GM18520 (cell line): ENCODE data around the gene WHRN.
A peak's percentile ranks its signal among the peaks of the same experiment; 100 is the strongest.

ENCODE experiments used
- ATAC-seq: cut with Tn5 transposase; IDR thresholded peaks from one replicate; pipeline ENCODE4 v1.9.1; 2021; ENCODE audit not compliant: unreplicated experiment

WHRN gene

DNA sequence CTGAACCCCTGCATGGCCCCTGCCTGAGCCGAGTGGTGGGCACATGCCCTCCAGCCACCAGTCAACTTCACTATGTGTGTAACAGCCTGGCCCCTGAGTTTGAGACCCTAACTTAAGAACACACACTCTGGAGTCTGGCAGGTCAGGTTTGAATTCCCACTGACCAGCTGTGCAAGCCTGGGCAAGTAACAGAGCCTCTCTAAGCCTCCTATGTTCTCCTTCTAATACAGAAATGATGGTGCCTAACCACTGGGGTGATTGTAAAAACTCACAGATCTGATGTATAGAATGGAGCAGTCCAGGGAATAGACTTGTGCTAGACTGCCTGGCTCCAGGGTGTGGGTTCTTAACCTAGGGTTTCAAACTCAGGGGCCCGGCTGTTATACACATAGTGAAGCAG lies 100.7 kb downstream of the WHRN start:
- no peak for ATAC-seq

DNA sequence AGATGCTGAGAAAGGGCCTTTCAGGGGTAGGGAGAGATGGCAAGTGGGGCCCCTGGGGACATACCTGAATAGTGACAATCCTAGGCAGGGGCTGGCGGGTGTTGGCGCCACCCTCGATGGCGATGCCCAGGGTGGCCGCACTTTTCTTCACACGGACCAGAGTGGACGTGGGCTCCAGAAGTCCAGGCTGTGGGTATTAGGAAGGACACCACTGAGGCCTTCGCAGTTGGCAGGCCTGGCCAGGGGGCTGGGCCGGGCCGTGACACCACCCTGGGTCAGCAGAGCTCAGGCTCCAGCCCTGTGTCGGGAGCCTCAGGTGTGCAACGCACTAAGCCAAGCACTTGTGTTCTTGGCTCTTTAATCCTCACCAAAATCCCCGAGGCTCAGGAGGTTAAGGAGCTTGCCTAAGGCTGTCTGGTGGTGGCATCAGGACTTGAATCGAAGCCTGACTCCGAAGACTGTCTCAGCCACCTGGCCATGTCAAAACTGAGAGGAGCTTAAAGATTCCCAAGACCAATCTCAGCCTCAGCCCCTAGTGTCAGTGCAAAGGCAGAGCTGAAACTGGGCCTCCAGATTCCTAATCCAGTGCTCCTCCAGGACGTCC lies 102.0 kb downstream of the WHRN start:
- ATAC-seq, result no peak

DNA sequence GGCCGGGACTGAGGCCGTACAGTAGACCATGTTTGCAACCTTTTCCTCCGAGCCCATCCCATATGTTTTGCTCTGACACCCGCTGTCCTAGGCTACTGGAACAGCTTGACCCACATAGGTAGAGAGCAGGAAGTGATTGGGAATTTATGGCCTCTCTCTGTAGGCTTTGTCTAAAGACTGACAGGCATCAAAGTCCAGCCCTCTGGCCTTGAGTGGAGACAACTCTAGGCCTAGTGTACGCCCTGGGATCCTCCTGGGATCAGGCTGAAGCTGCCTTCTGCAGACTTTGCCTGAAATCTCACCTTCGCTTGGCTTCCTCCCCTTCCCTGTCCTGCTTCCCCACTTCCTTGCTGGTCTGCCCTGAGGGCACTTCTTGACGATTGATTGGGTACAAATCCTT lies 103.9 kb downstream of the WHRN start:
- ATAC-seq, result no peak

DNA sequence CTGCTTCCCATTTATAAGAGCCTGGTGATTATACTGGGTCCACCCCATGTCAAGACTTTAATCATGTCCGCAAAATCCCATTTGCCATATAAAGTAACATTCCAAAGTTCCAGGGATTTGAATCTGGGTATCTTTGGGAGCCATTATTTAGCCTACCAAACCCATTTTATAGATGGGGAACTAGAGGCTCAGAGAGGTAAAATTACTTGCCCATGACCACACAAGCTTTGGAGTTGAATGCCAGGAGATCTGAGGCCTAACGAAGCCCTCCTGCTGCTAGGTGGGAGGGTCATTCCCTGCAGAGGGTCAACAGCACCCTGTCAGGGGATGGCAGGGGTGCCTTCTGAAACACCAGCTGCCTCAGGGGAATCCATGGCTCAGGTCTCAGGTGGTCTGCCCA lies 104.5 kb downstream of the WHRN start:
- no peak for ATAC-seq

DNA sequence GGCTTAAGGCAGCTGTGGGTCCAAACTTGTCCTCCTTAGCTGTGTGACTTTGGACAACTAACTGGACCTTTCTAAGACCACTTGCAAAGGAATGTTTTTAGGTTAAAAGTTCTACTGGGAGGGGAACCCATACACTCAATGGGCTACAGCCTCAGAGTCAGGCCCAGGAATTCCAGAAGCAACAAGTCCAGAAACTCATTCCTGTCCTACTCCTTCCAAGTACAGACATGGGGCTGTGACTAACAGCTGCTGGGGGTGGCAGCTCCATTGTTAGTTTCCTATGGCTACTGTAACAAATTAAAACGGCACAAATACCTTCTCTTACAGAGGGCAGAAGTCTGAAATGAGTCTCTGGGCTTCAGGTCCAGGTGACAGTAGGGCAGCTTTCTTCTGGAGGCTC lies 105.1 kb downstream of the WHRN start:
- ATAC-seq, result no peak

DNA sequence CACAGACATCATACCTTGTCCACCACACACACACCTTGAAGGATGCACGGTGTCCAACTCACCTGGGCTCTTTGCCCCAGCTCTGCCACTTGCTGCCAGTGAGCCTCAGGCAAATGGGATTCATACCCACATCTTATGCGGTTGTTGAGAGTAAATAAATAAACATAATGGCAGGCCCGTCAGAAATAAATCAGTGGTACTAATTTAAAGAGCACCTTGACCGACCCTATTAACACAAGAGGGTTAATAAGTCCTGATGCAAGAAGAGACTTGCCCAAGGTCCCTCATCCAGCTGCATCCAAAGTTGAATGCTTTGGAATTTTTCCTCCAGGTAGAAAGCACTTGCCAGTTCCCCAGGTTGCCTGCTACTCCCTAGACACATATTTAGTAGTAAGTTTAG lies 105.9 kb downstream of the WHRN start:
- ATAC-seq, result no peak

DNA sequence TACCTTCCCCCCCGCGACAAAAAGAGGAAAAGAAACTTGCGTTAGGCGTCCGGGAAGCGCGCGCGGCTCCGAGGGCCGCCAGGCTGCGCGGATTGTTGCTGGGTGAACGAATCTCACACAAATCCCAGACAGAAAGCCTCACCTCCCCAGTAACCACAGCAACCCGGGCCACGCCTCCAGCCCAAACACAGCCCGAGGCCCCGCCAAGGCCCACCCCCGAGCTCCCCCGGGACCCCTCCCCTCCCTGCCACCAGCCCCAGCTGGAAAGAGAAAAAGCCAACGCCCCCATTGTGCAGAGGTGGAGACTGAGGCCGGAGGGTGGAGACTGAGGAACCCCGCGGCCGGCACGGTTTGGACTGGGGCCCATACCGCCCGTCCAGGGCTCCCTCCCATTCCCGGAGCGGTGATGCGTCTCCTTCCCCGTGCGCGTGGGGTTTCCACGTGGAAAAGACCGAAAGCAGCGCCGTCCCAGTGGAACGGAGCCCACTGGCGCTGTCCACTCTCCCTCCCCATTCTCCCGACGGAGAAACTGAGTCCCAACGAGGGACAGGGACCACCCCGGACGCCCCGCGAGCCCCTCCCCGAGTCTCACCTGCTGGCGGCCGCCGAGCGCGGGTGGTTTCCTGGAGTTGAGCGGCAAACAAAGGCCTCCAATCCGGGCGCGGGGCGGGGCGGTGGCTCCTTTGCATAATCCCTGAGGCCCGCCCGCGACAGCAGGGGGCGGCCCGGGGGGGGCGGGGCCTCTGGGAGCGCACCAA lies 107.2 kb downstream of the WHRN start:
- peak; percentile 66 for ATAC-seq

DNA sequence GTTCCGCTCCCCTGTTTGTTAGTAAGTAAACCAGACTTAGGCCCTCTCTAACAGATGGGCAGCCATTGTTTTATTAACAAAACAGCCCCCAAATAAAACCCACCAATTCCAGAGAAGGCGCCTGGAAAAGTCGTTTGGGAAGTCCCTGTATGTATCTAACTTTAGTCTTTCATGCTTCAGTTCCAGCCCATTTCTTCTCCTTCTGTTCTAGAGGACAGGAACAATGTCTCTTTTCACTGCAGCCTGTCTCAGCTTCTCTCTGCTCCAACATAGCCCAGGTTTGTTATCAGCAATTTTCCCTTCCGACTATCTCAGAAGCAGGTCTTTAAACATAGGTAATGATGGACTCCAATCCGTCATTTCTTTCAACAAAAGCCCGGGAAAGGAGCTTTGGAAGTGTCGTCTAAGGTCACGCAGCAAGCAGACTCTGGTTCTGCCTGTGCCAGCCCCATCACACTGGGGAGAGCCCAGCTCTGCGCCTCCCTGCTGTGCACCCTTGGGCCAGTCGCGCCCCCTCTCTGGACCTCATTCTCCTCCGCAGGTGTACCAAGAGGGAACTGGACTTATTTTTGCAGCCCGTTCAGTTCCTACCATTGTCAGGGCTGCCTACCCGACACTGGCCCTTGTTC lies 107.9 kb downstream of the WHRN start:
- ATAC-seq, result no peak

DNA sequence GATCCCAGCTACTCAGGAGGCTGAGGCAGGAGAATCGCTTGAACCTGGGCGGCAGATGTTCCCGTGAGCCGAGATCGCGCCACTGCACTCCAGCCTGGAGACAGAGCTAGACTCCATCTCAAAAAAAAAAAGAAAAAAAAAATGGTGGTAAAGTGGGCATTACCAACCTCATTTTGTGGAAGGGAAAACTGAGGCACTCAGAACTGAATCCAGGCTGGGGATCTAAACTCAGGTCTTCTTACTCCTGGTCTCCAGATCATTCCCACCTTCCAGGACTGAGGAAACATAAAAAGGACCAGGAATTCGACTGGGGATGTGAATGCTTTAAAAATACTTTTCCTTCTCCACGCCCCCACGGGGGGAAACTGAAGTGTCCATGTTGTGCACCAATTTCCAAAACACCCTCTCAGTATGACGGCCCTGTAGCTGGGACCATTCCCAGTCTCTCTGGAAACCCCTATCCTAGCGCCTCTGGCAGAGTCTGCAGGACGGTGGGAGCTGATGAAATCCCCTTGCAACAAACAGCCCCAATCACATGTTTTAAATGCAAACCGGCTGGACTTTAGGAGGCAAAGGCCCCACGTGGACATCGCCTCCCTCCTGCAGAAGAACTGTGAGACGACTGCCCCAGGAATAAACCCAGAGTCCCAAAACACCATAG lies 108.6 kb downstream of the WHRN start:
- ATAC-seq, result no peak

DNA sequence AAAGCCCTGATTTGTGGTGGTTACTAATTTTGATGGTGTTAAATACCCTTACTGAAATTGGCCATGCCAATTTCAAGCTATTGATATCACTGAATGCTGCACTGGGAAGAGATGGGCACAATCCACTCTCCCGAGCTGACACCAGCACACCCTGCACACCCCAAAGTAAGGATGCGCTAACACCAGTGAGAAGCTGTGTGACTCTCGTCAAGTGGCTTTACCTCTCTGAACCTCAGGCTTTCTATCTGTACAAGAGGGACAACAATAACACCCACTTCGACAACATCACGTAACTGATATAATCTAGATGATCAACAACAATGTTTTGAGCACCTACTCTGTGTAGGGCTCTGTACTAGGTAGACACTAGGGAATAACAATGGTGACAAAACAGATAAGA lies 109.5 kb downstream of the WHRN start:
- ATAC-seq, result no peak

DNA sequence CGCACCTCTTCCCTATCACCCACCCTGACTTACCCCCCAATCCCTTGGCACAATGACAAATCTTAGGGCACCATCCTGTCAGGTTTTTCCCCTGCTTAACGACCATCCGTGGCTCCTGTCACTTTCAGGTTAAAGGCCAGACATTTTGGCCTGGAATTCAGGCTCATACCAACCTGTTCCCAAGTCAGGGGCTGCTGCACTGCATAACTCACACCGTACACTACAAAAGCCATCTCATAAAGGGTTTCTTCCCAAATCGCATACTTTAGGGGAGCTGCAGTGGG lies 110.0 kb downstream of the WHRN start:
- ATAC-seq, result no peak

DNA sequence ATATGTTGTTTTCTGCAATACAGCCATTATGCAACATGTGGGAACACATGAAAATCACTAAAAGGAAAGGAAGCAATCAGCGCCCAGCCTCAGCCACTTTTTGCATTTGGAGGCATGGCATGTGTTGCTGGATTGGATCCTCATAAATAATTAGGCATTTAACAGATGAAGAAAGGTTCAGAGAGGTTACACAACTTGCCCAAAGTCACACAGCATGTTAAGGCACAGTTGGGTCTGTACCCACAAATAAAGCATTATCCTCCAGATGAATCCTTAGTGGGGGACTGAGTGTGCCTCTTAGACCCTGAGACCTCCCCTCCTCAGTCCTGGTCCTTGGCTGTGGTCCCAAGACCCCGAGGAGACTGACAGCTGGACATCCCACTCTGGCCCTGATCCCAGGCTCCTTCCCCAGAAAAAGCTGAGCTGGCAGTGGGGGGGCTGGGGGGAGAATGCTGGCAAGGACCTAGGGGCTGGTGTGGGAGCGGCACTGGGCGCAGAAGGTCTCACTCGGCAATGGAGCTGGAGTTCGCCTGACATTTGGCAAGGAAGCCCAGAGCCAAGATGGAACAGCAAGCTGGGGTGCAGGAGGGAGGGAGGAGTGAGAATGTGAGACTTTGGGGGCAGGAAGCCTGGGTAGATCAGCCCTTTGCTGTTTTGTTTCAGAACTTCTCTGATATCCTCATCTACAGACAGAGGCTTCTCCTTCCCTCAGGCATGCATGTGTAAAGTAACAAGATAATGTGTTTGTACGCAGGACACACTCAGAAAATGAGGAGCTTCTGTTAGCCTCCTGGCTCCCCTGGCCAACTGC lies 110.5 kb downstream of the WHRN start:
- no peak for ATAC-seq

DNA sequence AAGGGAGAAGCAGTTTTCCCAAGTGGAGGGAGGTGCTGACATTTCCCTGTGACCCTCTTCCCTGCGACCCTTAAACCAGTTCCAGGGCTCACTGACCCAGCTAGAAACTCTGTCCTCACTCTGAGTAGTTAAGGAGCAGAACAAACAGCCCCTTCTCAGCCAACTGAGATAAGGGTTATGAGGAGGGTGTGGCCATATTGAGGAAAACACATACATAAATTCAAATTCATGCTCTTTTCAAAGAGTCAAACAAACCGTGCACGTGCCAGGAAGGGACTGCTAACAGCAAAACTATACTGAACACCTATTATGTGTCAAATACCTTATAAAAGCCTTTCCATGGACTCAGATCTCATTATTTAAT lies 112.5 kb downstream of the WHRN start:
- no peak for ATAC-seq

DNA sequence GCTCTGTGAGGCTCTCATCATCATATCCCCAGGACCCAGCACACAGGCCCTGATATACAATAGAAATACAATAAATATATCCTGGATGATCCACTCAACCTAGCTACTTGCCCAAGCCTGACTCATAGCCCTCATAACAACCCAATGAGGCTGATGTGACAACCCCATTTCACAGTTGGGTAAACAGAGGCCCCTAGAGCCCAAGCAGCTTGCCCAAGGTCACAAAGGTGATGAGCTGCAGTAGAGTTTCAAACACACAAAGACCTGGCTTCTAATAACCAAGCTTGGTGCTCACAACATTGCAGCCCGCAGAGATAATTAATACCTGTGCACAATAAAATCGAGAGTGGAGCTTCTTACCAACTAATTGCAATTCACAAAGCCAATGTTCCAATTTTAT lies 114.3 kb downstream of the WHRN start:
- no peak for ATAC-seq

DNA sequence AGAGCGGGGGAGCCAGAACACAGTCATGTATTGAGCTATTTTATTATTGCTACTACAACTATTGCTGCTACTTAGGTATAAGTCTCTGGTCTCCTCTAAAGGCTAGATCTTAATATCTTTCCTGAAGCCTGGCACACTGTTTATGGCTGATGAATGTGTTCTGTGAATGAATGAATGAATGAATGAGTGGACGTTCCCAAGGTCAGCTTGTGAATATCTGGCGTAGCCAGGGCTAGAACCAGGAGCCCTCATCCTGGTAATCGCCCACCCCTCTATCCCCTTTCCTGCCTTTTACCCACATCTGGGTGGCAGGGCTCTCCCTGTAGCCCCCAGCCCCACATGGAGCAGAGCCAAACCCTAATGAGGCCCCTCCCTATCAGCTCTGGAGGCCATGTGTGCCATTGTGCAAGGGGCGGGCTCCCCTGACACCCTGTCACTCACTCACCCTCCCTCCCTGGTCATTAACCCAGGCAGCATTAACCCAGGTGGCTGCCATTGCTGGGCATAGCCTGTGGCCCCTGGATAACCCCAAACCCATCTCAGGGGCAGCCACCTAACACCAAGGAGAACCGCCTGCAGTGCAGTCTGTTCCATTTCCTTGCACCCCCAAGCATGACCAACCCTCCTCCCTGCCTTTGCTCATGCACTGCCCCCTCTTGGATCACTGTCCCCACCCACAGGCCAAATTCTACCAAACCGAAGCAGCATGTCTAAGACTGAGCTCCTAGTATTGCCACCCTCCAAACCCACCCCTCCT lies 115.5 kb downstream of the WHRN start:
- no peak for ATAC-seq

DNA sequence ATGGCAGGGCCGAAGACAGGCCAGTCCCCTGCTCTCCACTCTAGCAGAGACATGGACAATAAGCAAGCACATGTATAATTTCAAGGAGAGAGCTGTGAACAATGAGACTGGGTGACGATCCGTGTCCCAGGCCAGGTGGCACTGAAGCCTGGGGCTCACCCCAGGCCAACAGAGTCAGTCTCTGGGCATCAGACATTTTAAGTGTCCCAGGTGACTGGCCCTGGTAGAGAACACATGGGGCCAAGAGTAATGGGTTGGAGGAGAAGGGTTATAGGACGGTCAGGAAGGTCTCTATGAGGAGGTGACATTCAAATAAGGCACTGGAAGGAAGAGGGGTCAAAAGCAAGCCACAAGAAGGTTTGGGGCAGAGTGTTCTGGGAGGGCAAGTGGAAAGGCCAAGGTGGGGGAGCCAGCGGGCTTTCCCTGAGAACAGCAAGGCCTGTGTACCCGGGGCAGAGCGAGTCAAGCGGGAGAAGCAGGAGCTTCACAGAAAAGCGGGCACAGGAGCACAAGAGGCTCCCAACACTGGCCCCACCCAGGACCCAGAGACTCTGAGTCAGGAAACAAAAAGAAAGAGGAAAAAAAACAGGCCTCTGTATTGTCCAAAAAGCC lies 116.4 kb downstream of the WHRN start:
- ATAC-seq, result no peak

DNA sequence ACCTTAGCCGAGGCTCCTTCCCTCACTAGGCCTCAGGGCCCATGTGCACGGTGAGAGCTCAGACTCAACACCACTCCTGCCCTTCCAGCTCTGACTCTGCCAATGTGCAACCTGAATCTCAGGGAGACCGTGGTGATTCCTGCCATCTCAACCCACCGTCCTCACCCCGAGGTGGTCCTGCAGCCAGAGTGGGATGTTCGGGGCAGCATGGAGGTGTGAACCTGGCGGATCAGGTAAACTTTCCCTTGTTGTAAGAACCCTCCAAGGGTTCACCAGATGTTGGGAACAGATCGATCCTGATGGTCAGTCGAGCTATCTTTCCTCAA lies 117.0 kb downstream of the WHRN start:
- ATAC-seq, result no peak

DNA sequence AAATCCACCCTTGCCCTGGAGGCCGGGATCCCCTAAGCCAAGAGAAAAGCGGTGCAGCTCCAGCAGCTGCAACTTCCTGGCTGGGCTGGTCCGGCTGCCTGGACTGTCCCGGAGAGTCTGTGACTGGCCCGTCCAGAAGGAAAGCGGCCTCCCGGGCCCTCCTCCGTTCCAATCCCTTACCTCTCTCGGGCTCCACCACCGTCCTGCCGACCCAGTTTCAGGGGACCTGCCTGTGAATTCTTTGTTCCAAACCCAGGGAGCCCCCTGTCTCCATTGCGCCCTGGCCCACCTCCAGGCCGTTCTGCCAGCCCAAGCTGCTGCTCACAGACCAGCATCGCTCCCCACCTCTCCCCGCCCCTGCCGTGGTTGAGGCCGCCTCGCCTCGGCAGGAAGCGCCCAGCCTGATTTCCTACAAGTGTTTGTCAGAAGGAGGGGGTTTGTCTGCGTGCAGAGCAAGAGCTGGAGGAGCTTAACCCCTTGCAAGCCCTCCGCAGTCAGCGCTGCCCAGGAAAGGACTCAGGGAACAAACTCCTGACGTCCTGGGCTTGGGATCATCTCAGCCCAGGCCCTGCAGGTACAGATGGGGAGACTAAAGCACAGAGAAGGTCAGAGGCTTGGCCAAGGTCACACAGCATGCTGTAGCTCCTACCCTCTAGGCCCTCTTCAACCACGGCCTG lies 117.5 kb downstream of the WHRN start, which contains the start of gene AKNA:
Gene AKNA (minus strand): TSS at position 303 of the 677 bp plus-strand sequence. CDS start 6,649 bp downstream, outside the sequence.
- no peak for ATAC-seq

DNA sequence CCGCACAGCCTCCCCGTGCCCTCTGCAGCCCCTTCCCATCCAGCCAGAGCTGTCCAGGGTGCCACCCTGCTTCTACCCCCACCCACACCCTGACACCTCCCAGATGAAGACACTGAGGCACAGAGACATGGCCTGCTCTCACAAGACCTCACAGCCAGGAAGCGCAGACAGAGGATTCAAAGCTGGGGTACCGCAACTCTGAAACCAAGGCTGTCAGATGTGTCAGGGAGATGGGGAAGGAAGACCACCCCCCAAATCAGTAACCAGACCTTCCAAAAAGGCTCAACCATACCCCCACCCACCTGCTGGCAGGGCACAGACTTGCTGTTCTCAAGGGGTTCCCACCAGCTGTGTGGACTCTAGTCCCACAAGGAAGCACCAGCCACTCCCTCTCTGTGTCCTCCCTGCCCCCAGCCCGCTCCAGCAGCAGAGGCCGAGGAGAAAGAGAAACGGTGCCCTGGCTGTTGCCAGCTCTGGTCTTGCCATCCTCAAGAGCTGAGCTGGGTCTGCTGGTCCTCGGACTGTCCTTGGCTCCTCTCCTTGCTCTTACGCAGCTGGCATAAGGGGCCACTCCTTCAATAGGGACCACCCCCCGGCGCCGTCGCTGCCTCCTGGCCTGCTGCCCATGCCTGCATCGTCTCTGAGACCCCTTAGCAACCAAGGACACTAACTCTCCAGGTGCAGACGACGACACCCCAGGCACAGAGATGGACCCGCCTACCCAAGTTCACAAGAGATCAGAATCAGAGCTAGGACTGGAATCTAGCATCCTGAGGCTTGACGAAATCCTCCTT lies 118.2 kb downstream of the WHRN start:
- no peak for ATAC-seq
